GM23248 (cell line): ENCODE results near the gene MARCHF3. TPM values are rescaled to one million over a fixed set of nuclear protein-coding genes. Genes with fewer than 3 reads are reported as not detected.
"Not testable (repeated sequence)": the region's sequence is repeated elsewhere in the genome, so short reads cannot be mapped to it uniquely, and the experiment has no call there.

Source experiments
- DNase-seq: peaks from one replicate; pipeline ENCODE4 v3.0.0-alpha.2; 2015
- H2AFZ ChIP-seq: fragments of 200-600 bp; sonication (generic); 2 replicates; pipeline ENCODE4 v1.6.1; 2016; ENCODE audit warnings: antibody characterized with exemption
- H3F3A ChIP-seq: fragments of 200-600 bp; sonication (generic); 2 replicates; pipeline ENCODE4 v1.6.1; 2016; ENCODE audit warnings: mild to moderate bottlenecking, antibody characterized with exemption, mixed run types; ENCODE audit not compliant: insufficient read depth
- H3K27ac ChIP-seq: fragments of 200-600 bp; sonication (generic); 2 replicates; pipeline ENCODE4 v1.5.1; 2016; ENCODE audit warnings: mild to moderate bottlenecking
- H3K27me3 ChIP-seq: fragments of 200-600 bp; sonication (generic); replicated peaks from 2 replicates; pipeline ENCODE4 v1.6.1; 2016; ENCODE audit warnings: mild to moderate bottlenecking; ENCODE audit not compliant: insufficient read depth
- H3K36me3 ChIP-seq: fragments of 200-600 bp; sonication (generic); 2 replicates; pipeline ENCODE4 v1.6.1; 2016; ENCODE audit warnings: low read depth, mild to moderate bottlenecking
- H3K4me1 ChIP-seq: fragments of 200-600 bp; sonication (generic); 2 replicates; pipeline ENCODE4 v1.6.1; 2016; ENCODE audit warnings: mild to moderate bottlenecking; ENCODE audit not compliant: insufficient read depth
- H3K4me2 ChIP-seq: fragments of 200-600 bp; sonication (generic); one replicate; pipeline ENCODE4 v1.6.1; 2016; ENCODE audit warnings: mild to moderate bottlenecking; ENCODE audit not compliant: unreplicated experiment
- H3K4me3 ChIP-seq: fragments of 200-600 bp; sonication (generic); 2 replicates; pipeline ENCODE4 v1.5.1; 2016; ENCODE audit warnings: mild to moderate bottlenecking
- H3K79me2 ChIP-seq: fragments of 200-600 bp; sonication (generic); 2 replicates; pipeline ENCODE4 v1.6.1; 2016; ENCODE audit warnings: mild to moderate bottlenecking; ENCODE audit not compliant: insufficient read depth
- H3K9ac ChIP-seq: fragments of 200-600 bp; sonication (generic); 2 replicates; pipeline ENCODE4 v1.6.1; 2016; ENCODE audit warnings: mild to moderate bottlenecking
- H3K9me2 ChIP-seq: fragments of 200-600 bp; sonication (generic); 2 replicates; pipeline ENCODE4 v1.6.1; 2016; ENCODE audit warnings: mixed run types, mild to moderate bottlenecking, moderate library complexity; ENCODE audit not compliant: insufficient read depth
- H3K9me3 ChIP-seq: fragments of 200-600 bp; sonication (generic); one replicate; pipeline ENCODE4 v1.6.1; 2017; ENCODE audit warnings: low read depth
- H4K20me1 ChIP-seq: fragments of 200-600 bp; sonication (generic); 2 replicates; pipeline ENCODE4 v1.6.0; 2016; ENCODE audit not compliant: insufficient read depth
- EZH2 ChIP-seq: fragments of 200-600 bp; sonication (generic); IDR thresholded peaks from 2 replicates; pipeline ENCODE4 v1.6.1; 2018; ENCODE audit warnings: antibody characterized with exemption, mild to moderate bottlenecking; ENCODE audit not compliant: insufficient read depth, poor library complexity, severe bottlenecking
- EZH2phosphoT487 ChIP-seq: fragments of 200-600 bp; sonication (generic); IDR thresholded peaks from 2 replicates; pipeline ENCODE4 v1.6.1; 2018; ENCODE audit warnings: antibody characterized with exemption, moderate library complexity, mild to moderate bottlenecking, low read depth; ENCODE audit not compliant: insufficient read depth
- WGBS, 2 experiments: methylation state at CpG; one replicate each; pipeline ENCODE4 v1.1.6; 2015 to 2017; ENCODE audit warnings: low lambda C conversion rate in 2 of 2, low coverage in 1 of 2; ENCODE audit errors: missing lambda C conversion rate in 2 of 2; 5-methylcytosine and 5-hydroxymethylcytosine counted together
- in situ Hi-C: fragments of 300-500 bp; cut with MboI; formaldehyde crosslinking; loops from 2 replicates; pipeline ENCODE4 v1.15.0; 2020
- polyA plus RNA-seq: library from polyadenylated mRNA; unstranded; fragments of >200 nt; fragmentation: Nextera tagmentation; extraction: Ambion mirVana; gene quantifications from 2 replicates; pipeline ENCODE4 v1.2.1, GENCODE V29; 2016
- total RNA-seq: library from RNA; depleted of rRNA; stranded (reverse); fragments of >200 nt; shearing (Covaris generic); gene quantifications from 2 replicates; pipeline ENCODE4 v1.2.3, GENCODE V29; 2014

MARCHF3 gene
- total and polyA plus RNA-seq, 2 experiments from 2014 or later: 3.8 to 5.8 TPM

DNA sequence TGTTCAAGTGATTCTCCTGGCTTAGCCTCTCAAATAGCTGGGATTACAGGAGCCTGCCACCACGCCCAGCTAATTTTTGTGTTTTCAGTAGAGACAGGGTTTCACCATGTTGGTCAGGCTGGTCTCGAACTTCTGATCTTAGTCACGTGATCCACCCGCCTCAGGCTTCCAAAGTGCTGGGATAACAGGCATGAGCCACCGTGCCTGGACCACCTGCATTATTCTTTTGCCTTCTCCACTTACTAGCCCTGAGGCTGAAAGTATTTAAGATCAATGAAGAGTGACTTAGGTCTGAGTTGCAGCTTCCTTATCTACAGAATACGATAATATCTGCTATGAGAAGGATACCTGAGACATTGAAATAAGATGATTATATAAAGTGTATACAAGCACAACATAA, 129.6 kb downstream of the MARCHF3 start:
- Histone ChIP-seq H3K27ac (no peak overlapping the region), H3K9me3 (no peaks in the 10 kb centered on the region), H3K36me3 (no peaks in the 10 kb centered on the region), H3K4me2 (no peak overlapping the region), H3K27me3 (no peaks in the 10 kb centered on the region), H4K20me1 (no peaks in the 10 kb centered on the region), H3K9me2 (no peaks in the 10 kb centered on the region), H3K4me3 (no peak overlapping the region), H3K79me2 (no peaks in the 10 kb centered on the region), H2AFZ (no peak overlapping the region), H3K9ac (no peak overlapping the region), H3F3A (no peaks in the 10 kb centered on the region), H3K4me1 (no peaks in the 10 kb centered on the region)
- no peak for TF ChIP-seq EZH2phosphoT487
- no peak for TF ChIP-seq EZH2
- WGBS, 2 experiments: 95 to 96% methylated on average over 6 of the region's 6 CpGs
- in situ Hi-C loops: no loop called here
- no peak for DNase-seq

DNA sequence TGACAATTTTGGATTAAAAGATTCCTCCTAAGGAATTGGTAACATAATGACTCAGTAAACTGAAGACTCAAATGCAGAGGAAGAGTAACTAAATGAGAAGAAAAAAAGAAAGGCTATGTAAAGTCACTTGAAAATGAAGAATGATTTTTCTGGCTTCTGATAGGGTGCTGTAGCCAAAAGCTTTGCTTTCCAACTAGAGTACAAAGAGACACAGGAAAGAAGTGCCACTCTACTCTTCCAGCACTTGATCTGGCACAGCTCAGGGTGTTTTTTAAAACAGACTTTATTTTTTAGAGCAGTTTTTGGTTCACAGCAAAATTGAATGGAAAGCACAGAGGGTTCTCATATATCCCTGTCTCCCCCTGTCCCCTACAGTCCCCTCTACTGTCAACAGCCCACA, 130.9 kb downstream of the MARCHF3 start:
- no peaks in the 10 kb centered on the region for H3K9me3 ChIP-seq
- no peaks in the 10 kb centered on the region for H3F3A ChIP-seq
- TF ChIP-seq EZH2 (no peak), EZH2phosphoT487 (no peak)
- in situ Hi-C loops: no loop called here
- no peaks in the 10 kb centered on the region for H3K36me3 ChIP-seq
- H4K20me1 ChIP-seq: no peaks in the 10 kb centered on the region
- DNase-seq: no peak
- H3K27me3 ChIP-seq: no peaks in the 10 kb centered on the region
- no peak overlapping the region for H3K9ac ChIP-seq
- H2AFZ ChIP-seq: no peak overlapping the region
- no peaks in the 10 kb centered on the region for H3K9me2 ChIP-seq
- H3K4me2 ChIP-seq: no peak overlapping the region
- H3K4me3 ChIP-seq: no peak overlapping the region
- no peaks in the 10 kb centered on the region for H3K4me1 ChIP-seq
- no peak overlapping the region for H3K27ac ChIP-seq
- no peaks in the 10 kb centered on the region for H3K79me2 ChIP-seq

DNA sequence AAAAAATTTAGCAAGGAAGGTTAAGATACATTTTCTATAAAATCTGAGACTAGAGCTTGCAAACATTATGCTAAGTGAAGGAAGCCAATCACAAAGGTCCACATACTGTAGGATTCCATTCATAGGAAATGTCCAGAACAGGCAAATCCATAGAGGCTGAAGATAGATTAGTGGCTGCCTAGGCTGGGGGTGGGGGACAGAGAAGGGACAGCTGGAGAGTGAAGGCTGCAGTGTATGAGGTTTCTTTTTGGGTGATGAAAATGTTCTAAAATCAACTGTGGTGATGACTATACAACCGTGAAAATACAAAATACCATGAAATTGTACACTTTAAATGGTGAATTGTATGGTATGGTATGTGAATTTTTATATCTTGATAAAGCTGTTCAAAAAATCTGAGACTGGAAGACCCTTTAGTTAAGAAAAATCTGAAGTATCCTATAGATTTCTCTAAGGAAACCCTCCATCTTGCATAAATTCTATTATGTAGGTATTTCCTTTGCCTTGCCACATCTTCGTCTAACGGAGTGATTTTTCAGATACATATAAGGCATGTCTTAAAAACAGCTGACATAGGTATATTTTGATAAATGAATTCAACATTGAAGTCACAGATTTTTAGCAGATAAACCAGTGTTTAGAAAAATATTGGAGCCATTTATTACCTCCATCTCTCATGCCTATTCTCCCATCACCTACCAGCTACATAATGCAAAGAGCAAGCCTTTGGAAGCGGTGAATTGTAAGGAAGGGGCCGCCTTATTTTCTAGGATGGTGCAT, 132.3 kb downstream of the MARCHF3 start:
- H4K20me1 ChIP-seq: no peaks in the 10 kb centered on the region
- no peak for DNase-seq
- H3K9me2 ChIP-seq: no peaks in the 10 kb centered on the region
- in situ Hi-C loops: no loop called here
- no peaks in the 10 kb centered on the region for H3K4me1 ChIP-seq
- no peaks in the 10 kb centered on the region for H3K36me3 ChIP-seq
- no peak overlapping the region for H3K4me2 ChIP-seq
- H3F3A ChIP-seq: no peaks in the 10 kb centered on the region
- no peak overlapping the region for H2AFZ ChIP-seq
- H3K79me2 ChIP-seq: no peaks in the 10 kb centered on the region
- H3K4me3 ChIP-seq: no peak overlapping the region
- no peaks in the 10 kb centered on the region for H3K9me3 ChIP-seq
- no peaks in the 10 kb centered on the region for H3K27me3 ChIP-seq
- 96 to 98% methylated on average over 5 of the region's 5 CpGs for WGBS, 2 experiments
- H3K27ac ChIP-seq: no peak overlapping the region
- no peak overlapping the region for H3K9ac ChIP-seq
- TF ChIP-seq EZH2 (no peak), EZH2phosphoT487 (no peak)

GRCh38 chr5:126896170-126896702, 134.1 kb downstream of the MARCHF3 start:
- TF ChIP-seq EZH2phosphoT487: no peak
- no peak for TF ChIP-seq EZH2
- Histone ChIP-seq H3K27me3 (no peaks in the 10 kb centered on the region), H4K20me1 (no peaks in the 10 kb centered on the region), H2AFZ (no peak overlapping the region), H3K79me2 (no peaks in the 10 kb centered on the region), H3K27ac (no peak overlapping the region), H3K4me3 (no peak overlapping the region), H3F3A (no peaks in the 10 kb centered on the region), H3K4me2 (no peak overlapping the region), H3K4me1 (no peaks in the 10 kb centered on the region), H3K9me2 (no peaks in the 10 kb centered on the region), H3K9me3 (no peaks in the 10 kb centered on the region), H3K9ac (no peak overlapping the region), H3K36me3 (no peaks in the 10 kb centered on the region)
- 86 to 89% methylated on average over 8 to 9 of the region's 9 CpGs for WGBS, 2 experiments
- DNase-seq: no peak
- in situ Hi-C loops: no loop called here

GRCh38 chr5:126895712-126896111, 134.6 kb downstream of the MARCHF3 start:
- H3K4me2 ChIP-seq, H3K9me2 ChIP-seq, H4K20me1 ChIP-seq, H3F3A ChIP-seq, H3K27me3 ChIP-seq, in situ Hi-C loops, H3K9ac ChIP-seq, H3K27ac ChIP-seq, H3K4me1 ChIP-seq, H3K79me2 ChIP-seq, H3K36me3 ChIP-seq, H3K4me3 ChIP-seq, H2AFZ ChIP-seq, H3K9me3 ChIP-seq, DNase-seq: not testable (repeated sequence)
- WGBS, 2 experiments: 92 to 93% methylated on average over 14 of the region's 14 CpGs

DNA sequence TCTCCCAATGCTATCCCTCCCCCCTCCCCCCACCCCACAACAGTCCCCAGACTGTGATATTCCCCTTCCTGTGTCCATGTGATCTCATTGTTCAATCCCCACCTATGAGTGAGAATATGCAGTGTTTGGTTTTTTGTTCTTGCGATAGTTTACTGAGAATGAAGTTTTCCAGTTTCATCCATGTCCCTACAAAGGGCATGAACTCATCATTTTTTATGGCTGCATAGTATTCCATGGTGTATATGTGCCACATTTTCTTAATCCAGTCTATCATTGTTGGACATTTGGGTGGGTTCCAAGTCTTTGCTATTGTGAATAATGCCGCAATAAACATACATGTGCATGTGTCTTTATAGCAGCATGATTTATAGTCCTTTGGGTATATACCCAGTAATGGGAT, 139.9 kb downstream of the MARCHF3 start:
- H3K9me2 ChIP-seq, H3F3A ChIP-seq, H2AFZ ChIP-seq, in situ Hi-C loops, H3K4me3 ChIP-seq, H3K4me1 ChIP-seq, H3K9ac ChIP-seq, H3K36me3 ChIP-seq, H3K79me2 ChIP-seq, H3K27me3 ChIP-seq, DNase-seq, H3K9me3 ChIP-seq, H3K4me2 ChIP-seq, H4K20me1 ChIP-seq, H3K27ac ChIP-seq: not testable (repeated sequence)
- 95 to 98% methylated on average over 2 of the region's 2 CpGs for WGBS, 2 experiments
